ENCODE results near the gene JMJD1C. TPM values are rescaled to one million over a fixed set of nuclear protein-coding genes. Genes with fewer than 3 reads are reported as not detected.

Gene JMJD1C
- total and polyA plus RNA-seq, 2 donors (not counting 3 experiments of a cell fraction or from before 2014, with no cell fraction given) = 32.1 to 97.1 TPM

GRCh38 chr10:63308628-63309027, 157.1 kb downstream of the JMJD1C start:
- TF ChIP-seq CTCF (IDR thresholded peaks at IDR 0.05; ENCODE audit: extremely low read depth in 1 of 2, insufficient read depth in 1 of 2, low read depth in 1 of 2, low read length in 2 of 2) (no peak), MYC (IDR thresholded peaks at IDR 0.05; ENCODE audit: low read depth, low read length) (no peak), GATA2 (IDR thresholded peaks at IDR 0.05; ENCODE audit: insufficient read depth, insufficient read length, low read depth, low read length) (no peak), POLR2A (IDR thresholded peaks at IDR 0.05; ENCODE audit: low read depth, low read length) (no peak), EZH2 (IDR thresholded peaks at IDR 0.05; ENCODE audit: borderline replicate concordance, low read depth, low read length, severe bottlenecking) (no peak), POLR2AphosphoS5 (IDR thresholded peaks at IDR 0.05; ENCODE audit: insufficient read depth, low read depth, low read length) (no peak), FOS (IDR thresholded peaks at IDR 0.05; ENCODE audit: borderline replicate concordance, insufficient read depth, low read length) (no peak)
- TF ChIP-seq, protein P1, sequence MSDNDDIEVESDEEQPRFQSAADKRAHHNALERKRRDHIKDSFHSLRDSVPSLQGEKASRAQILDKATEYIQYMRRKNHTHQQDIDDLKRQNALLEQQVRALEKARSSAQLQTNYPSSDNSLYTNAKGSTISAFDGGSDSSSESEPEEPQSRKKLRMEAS (IDR thresholded peaks at IDR 0.05; ENCODE audit: insufficient read depth, insufficient read length) = no peak
- ChIA-PET POLR2A (no interaction called here), CTCF (interaction anchor here (1.5 kb wide), 1 partner anchor 411 kb away, joined by 3 read pairs; no protein-coding TSS in a partner anchor)
- no peak overlapping the region for H2AFZ ChIP-seq (ENCODE audit: low read depth, low read length)
- no peaks in the 10 kb centered on the region for H3K4me1 ChIP-seq (ENCODE audit: control insufficient read depth, extremely low read depth, insufficient read depth, low read length)
- H3K4me2 ChIP-seq (ENCODE audit: insufficient read depth, low read length) = no peak overlapping the region
- H3K27ac ChIP-seq (ENCODE audit: insufficient read depth, low read depth, low read length) = no peak overlapping the region
- dilution Hi-C loops (cut with MboI; ENCODE audit: extremely low pct_ligation_motif_present, low sequenced_read_pairs) = no loop called here
- no peak overlapping the region for H3K4me3 ChIP-seq (replicated peaks in 1 of 3; ENCODE audit: insufficient read depth in 1 of 3, low read depth in 1 of 3, low read length in 3 of 3)
- DNase-seq (ENCODE audit: low read depth, low spot score) = no peak
- no peak for FAIRE-seq
- no peaks in the 10 kb centered on the region for H3K27me3 ChIP-seq (ENCODE audit: control insufficient read depth in 2 of 2, insufficient read depth in 2 of 2, low read length in 2 of 2)
- peaks cover 21% of the 10 kb centered on the region for H3K79me2 ChIP-seq (ENCODE audit: control insufficient read depth, insufficient read depth, low read length)
- H3K9ac ChIP-seq (replicated peaks; ENCODE audit: extremely low read depth, insufficient read depth, low read length) = no peak overlapping the region
- no peaks in the 10 kb centered on the region for H3K9me3 ChIP-seq (replicated peaks; ENCODE audit: control insufficient read depth, insufficient read depth, low read length)
- no TSS peak for BruUV-seq (replicated peaks)
- intact Hi-C loops (cut with micrococcal nuclease) = no loop called here
- H3K9me1 ChIP-seq (replicated peaks; ENCODE audit: control insufficient read depth, extremely low read depth, insufficient read depth, low read length) = no peaks in the 10 kb centered on the region
- H4K20me1 ChIP-seq (replicated peaks; ENCODE audit: control insufficient read depth, extremely low read depth, insufficient read depth, low read length) = no peaks in the 10 kb centered on the region
- H3K36me3 ChIP-seq (ENCODE audit: control insufficient read depth in 2 of 2, extremely low read depth in 1 of 2, insufficient read depth in 2 of 2, low read length in 2 of 2) = no peaks in the 10 kb centered on the region

All from endothelial cell of umbilical vein (primary cell).